ENCODE data around the gene POLD1.

DNA sequence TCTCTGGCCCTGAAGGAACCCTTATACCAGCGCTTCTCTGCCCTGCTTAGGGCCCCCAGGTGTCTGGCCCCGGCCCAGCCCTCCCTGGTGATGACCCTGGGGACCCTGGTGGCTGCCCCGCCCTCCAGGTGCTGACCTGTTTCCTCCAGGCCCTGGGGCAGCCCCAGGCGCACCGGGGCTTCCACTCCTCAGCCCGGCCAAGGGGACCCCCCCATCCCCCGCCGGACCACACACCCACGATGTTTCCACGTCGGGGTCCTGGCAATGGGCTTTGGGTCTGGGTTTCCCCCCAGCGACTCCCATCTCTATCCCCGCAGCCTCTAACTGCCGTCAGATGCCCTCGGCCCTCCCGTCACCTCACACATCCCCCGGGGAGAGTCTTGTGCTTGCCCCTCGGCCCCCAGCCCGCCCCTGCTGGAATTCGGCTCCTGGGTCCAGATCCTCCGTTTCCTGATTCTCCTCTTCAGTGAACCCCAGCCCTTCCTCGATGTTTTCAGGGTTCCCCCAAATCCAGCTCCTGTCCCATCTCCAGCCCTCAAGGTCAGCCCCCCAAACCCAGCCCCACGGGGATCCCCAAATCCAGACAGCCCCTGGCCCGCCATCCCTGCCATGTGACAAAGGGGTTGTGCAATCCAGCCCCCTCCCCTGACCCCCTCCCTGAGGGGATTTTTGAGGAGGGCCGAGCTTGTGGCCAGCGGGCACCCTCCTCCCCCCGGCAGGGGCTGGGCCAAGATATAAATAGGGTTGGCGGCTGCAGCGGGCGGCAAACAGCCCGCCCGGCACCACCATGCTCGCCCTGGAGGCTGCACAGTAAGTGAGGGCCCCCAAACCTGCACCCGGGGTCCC, 34.3 kb downstream of the POLD1 start, which contains the start of gene SPIB:
- TF ChIP-seq, protein P1, sequence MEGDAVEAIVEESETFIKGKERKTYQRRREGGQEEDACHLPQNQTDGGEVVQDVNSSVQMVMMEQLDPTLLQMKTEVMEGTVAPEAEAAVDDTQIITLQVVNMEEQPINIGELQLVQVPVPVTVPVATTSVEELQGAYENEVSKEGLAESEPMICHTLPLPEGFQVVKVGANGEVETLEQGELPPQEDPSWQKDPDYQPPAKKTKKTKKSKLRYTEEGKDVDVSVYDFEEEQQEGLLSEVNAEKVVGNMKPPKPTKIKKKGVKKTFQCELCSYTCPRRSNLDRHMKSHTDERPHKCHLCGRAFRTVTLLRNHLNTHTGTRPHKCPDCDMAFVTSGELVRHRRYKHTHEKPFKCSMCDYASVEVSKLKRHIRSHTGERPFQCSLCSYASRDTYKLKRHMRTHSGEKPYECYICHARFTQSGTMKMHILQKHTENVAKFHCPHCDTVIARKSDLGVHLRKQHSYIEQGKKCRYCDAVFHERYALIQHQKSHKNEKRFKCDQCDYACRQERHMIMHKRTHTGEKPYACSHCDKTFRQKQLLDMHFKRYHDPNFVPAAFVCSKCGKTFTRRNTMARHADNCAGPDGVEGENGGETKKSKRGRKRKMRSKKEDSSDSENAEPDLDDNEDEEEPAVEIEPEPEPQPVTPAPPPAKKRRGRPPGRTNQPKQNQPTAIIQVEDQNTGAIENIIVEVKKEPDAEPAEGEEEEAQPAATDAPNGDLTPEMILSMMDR (conservative IDR thresholded peaks at IDR 0.05; ENCODE audit: low read length) = no peak
- TF ChIP-seq EZH2phosphoT487 (IDR thresholded peaks at IDR 0.05; ENCODE audit: borderline replicate concordance, low read depth, low read length) = no peak

Measured in OCI-LY7 (cell line).